Measurements from ENCODE around the gene CD2.

Gene CD2

GRCh38 chr1:116738673-116739370 lies 15.4 kb upstream of the CD2 start:
- no peak for TF ChIP-seq TEAD4 (IDR thresholded peaks at IDR 0.05)
- no peak for TF ChIP-seq FOXM1 (IDR thresholded peaks at IDR 0.05; ENCODE audit: borderline replicate concordance, low read depth)

DNA sequence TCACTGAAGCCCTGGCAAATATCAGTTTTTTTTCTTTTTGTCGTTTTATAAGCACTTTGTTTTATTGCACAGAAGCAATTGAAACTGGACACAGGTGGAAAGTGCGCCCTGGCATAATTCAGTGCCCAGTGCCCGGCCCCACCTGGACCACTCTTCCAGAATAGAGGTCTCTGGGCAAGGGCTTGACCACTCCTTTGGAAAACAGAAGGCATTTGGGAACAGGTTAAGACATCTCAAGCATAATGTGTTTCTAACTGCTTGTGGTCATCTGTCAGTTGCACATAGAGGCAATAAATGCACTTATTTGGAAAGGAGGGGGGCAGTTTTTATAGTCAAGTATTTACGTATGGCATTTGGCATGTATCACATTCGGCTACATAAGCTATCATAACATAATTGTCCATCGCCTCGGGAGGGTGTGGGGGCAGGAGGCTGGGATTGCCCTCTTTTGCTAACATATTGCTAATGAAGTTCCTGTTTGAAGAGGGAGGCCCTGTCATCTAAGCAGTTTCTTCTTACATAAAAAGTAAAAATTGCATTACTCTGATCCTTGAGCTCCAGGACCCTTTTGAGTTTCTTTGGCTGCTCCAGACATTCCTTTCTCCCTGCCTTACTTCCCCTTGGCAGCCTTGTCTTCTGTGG lies 14.7 kb upstream of the CD2 start:
- no peak for TF ChIP-seq YY1 (IDR thresholded peaks at IDR 0.05; ENCODE audit: low read depth)

DNA sequence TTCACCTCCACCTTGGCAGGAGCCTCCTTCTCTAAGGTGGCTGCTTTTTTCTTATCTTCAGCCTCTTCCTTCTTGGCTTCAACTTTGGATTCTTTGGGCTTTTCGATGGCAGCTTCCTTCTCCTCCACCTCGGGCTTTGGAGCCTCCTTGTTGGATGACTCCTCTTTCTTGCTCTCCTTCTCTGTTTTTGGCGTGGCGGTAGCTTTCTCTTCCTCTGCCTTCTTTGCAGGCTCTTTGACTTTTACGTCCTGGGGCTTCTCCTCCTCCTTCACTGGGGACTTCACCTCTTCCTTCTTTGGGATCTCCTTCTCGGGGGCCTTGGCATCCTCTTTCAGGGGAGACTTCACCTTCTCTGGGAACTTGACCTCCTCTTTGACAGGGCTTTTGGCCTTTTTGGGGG lies 13.9 kb upstream of the CD2 start:
- TF ChIP-seq NFIC (IDR thresholded peaks at IDR 0.05) (no peak), CREB1 (IDR thresholded peaks at IDR 0.05; ENCODE audit: low read depth) (no peak), EGR1 (IDR thresholded peaks at IDR 0.05) (no peak), RAD21 (IDR thresholded peaks at IDR 0.05; ENCODE audit: low read depth) (no peak), FOXM1 (IDR thresholded peaks at IDR 0.05; ENCODE audit: borderline replicate concordance, low read depth) (no peak), TEAD4 (IDR thresholded peaks at IDR 0.05) (no peak), TCF12 (IDR thresholded peaks at IDR 0.05; ENCODE audit: low read depth) (no peak), CEBPB (IDR thresholded peaks at IDR 0.05) (no peak), EP300 (IDR thresholded peaks at IDR 0.05; ENCODE audit: borderline replicate concordance) (no peak), TAF1 (IDR thresholded peaks at IDR 0.05; ENCODE audit: low read depth) (no peak), YY1 (IDR thresholded peaks at IDR 0.05; ENCODE audit: low read depth) (no peak)
- TF ChIP-seq, protein P1, sequence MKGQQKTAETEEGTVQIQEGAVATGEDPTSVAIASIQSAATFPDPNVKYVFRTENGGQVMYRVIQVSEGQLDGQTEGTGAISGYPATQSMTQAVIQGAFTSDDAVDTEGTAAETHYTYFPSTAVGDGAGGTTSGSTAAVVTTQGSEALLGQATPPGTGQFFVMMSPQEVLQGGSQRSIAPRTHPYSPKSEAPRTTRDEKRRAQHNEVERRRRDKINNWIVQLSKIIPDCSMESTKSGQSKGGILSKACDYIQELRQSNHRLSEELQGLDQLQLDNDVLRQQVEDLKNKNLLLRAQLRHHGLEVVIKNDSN (IDR thresholded peaks at IDR 0.05) = no peak
- TF ChIP-seq, protein P2, sequence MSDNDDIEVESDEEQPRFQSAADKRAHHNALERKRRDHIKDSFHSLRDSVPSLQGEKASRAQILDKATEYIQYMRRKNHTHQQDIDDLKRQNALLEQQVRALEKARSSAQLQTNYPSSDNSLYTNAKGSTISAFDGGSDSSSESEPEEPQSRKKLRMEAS (IDR thresholded peaks at IDR 0.05) = no peak
- TF ChIP-seq, protein P3, sequence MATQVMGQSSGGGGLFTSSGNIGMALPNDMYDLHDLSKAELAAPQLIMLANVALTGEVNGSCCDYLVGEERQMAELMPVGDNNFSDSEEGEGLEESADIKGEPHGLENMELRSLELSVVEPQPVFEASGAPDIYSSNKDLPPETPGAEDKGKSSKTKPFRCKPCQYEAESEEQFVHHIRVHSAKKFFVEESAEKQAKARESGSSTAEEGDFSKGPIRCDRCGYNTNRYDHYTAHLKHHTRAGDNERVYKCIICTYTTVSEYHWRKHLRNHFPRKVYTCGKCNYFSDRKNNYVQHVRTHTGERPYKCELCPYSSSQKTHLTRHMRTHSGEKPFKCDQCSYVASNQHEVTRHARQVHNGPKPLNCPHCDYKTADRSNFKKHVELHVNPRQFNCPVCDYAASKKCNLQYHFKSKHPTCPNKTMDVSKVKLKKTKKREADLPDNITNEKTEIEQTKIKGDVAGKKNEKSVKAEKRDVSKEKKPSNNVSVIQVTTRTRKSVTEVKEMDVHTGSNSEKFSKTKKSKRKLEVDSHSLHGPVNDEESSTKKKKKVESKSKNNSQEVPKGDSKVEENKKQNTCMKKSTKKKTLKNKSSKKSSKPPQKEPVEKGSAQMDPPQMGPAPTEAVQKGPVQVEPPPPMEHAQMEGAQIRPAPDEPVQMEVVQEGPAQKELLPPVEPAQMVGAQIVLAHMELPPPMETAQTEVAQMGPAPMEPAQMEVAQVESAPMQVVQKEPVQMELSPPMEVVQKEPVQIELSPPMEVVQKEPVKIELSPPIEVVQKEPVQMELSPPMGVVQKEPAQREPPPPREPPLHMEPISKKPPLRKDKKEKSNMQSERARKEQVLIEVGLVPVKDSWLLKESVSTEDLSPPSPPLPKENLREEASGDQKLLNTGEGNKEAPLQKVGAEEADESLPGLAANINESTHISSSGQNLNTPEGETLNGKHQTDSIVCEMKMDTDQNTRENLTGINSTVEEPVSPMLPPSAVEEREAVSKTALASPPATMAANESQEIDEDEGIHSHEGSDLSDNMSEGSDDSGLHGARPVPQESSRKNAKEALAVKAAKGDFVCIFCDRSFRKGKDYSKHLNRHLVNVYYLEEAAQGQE (IDR thresholded peaks at IDR 0.05; ENCODE audit: low read depth) = no peak

DNA sequence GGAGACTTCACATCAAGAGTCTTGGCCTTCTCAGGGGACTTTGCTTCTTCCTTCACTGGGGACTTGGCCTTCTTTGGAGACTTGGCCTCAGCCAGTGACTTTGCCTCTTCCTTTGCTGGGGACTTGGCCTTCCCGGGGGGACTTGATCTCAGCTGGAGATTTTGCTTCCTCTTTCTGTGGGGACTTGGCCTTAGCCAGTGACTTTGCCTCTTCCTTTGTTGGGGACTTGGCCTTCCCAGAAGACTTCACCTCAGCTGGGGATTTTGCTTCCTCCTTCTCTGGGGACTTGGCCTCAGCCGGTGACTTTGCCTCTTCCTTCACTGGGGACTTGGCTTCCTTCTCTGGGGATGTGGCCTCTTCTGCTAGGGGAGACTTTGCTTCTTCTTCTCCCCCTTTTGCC lies 13.5 kb upstream of the CD2 start:
- TF ChIP-seq EP300 (IDR thresholded peaks at IDR 0.05; ENCODE audit: borderline replicate concordance) (no peak), YY1 (IDR thresholded peaks at IDR 0.05; ENCODE audit: low read depth) (no peak), CREB1 (IDR thresholded peaks at IDR 0.05; ENCODE audit: low read depth) (no peak), FOXM1 (IDR thresholded peaks at IDR 0.05; ENCODE audit: borderline replicate concordance, low read depth) (no peak)
- TF ChIP-seq, protein P1 (IDR thresholded peaks at IDR 0.05) = no peak

GRCh38 chr1:116741836-116742565 lies 12.2 kb upstream of the CD2 start:
- TF ChIP-seq TEAD4 (IDR thresholded peaks at IDR 0.05) = no peak
- no peak for TF ChIP-seq YY1 (IDR thresholded peaks at IDR 0.05; ENCODE audit: low read depth)
- TF ChIP-seq, protein P1 (IDR thresholded peaks at IDR 0.05) = no peak
- no peak for TF ChIP-seq TAF1 (IDR thresholded peaks at IDR 0.05; ENCODE audit: low read depth)
- TF ChIP-seq, protein P2 (IDR thresholded peaks at IDR 0.05) = no peak
- no peak for TF ChIP-seq FOXM1 (IDR thresholded peaks at IDR 0.05; ENCODE audit: borderline replicate concordance, low read depth)
- no peak for TF ChIP-seq EGR1 (IDR thresholded peaks at IDR 0.05)
- no peak for TF ChIP-seq EP300 (IDR thresholded peaks at IDR 0.05; ENCODE audit: borderline replicate concordance)
- TF ChIP-seq RAD21 (IDR thresholded peaks at IDR 0.05; ENCODE audit: low read depth) = no peak
- TF ChIP-seq, protein P3 (IDR thresholded peaks at IDR 0.05; ENCODE audit: low read depth) = no peak
- TF ChIP-seq ZBTB7A (IDR thresholded peaks at IDR 0.05; ENCODE audit: low read depth) = no peak
- no peak for TF ChIP-seq NFIC (IDR thresholded peaks at IDR 0.05)
- no peak for TF ChIP-seq CEBPB (IDR thresholded peaks at IDR 0.05)
- no peak for TF ChIP-seq CREB1 (IDR thresholded peaks at IDR 0.05; ENCODE audit: low read depth)
- TF ChIP-seq TCF12 (IDR thresholded peaks at IDR 0.05; ENCODE audit: low read depth) = no peak

All from Ishikawa (cell line).